Fibroblast of lung (primary cell): ENCODE measurements around the gene KLHL2. TPM values are rescaled to one million over a fixed set of nuclear protein-coding genes. Genes with fewer than 3 reads are reported as not detected.
"Not testable (repeated sequence)": the region's sequence is repeated elsewhere in the genome, so short reads cannot be mapped to it uniquely, and the experiment has no call there.

Source experiments
- DNase-seq, 2 donors: peaks; one replicate each; pipeline versions ENCODE4 v3.0.0 to v3.0.0-alpha.2; 2010; ENCODE audit warnings: low read depth in 2 of 2
- H2AFZ ChIP-seq: 2 replicates; pipeline ENCODE4 v1.5.1; 2012; ENCODE audit warnings: low read length, control low read depth, inconsistent platforms
- H3K27ac ChIP-seq: 2 replicates; pipeline ENCODE4 v1.5.1; 2011; ENCODE audit warnings: low read length, control low read depth; ENCODE audit not compliant: insufficient read depth
- H3K27me3 ChIP-seq: 2 replicates; pipeline ENCODE4 v1.5.1; 2011; ENCODE audit warnings: mild to moderate bottlenecking, low read length; ENCODE audit not compliant: control insufficient read depth, insufficient read depth
- H3K36me3 ChIP-seq: 2 replicates; pipeline ENCODE4 v1.5.1; 2011; ENCODE audit warnings: low read length; ENCODE audit not compliant: control insufficient read depth, insufficient read depth
- H3K4me1 ChIP-seq: 2 replicates; pipeline ENCODE4 v1.5.1; 2011; ENCODE audit warnings: low read length; ENCODE audit not compliant: control insufficient read depth, insufficient read depth; ENCODE audit errors: extremely low read depth
- H3K4me2 ChIP-seq: 2 replicates; pipeline ENCODE4 v1.5.1; 2011; ENCODE audit warnings: low read length, control low read depth; ENCODE audit not compliant: insufficient read depth; ENCODE audit errors: extremely low read depth
- H3K4me3 ChIP-seq, 4 experiments: fragments of 200-600 bp in 1 of 4; sonication (generic) in 1 of 4; replicated peaks in 1 of 4; 2 replicates each; pipeline ENCODE4 v1.5.1; 2011 to 2016; ENCODE audit warnings: low read length in 4 of 4, low read depth in 3 of 4, mild to moderate bottlenecking in 3 of 4, control low read depth in 2 of 4, inconsistent platforms in 1 of 4, mixed read lengths in 1 of 4; ENCODE audit not compliant: insufficient read depth in 1 of 4; ENCODE audit errors: control extremely low read depth in 1 of 4
- H3K79me2 ChIP-seq: 2 replicates; pipeline ENCODE4 v1.5.1; 2012; ENCODE audit warnings: mild to moderate bottlenecking, low read length, inconsistent platforms; ENCODE audit not compliant: control insufficient read depth, insufficient read depth
- H3K9ac ChIP-seq: 2 replicates; pipeline ENCODE4 v1.5.1; 2011; ENCODE audit warnings: mild to moderate bottlenecking, low read length, control low read depth; ENCODE audit not compliant: insufficient read depth
- H3K9me3 ChIP-seq: 2 replicates; pipeline ENCODE4 v1.5.1; 2012; ENCODE audit warnings: low read depth, low read length; ENCODE audit not compliant: control insufficient read depth, insufficient read depth
- H4K20me1 ChIP-seq: 2 replicates; pipeline ENCODE4 v1.5.1; 2011; ENCODE audit warnings: low read length; ENCODE audit not compliant: control insufficient read depth, insufficient read depth; ENCODE audit errors: extremely low read depth
- polyA plus RNA-seq, 2 donors: library from polyadenylated mRNA; depleted of rRNA in 1 of 2; stranded (reverse) in 1 of 2; unstranded in 1 of 2; fragments of >200 nt; gene quantifications; 2 replicates each; pipeline ENCODE4 v1.2.1, GENCODE V29; 2011 to 2012; ENCODE audit warnings: missing spikeins in 1 of 2
- total RNA-seq: library from RNA; depleted of rRNA; stranded (reverse); fragments of >200 nt; gene quantifications from 2 replicates; pipeline ENCODE4 v1.2.1, GENCODE V29; 2014

The KLHL2 gene
- total and polyA plus RNA-seq, 2 donors (not counting 1 experiment from before 2014, with no cell fraction given), result 14.5 to 26.1 TPM

GRCh38 chr4:165262306-165262705 lies 54.9 kb downstream of the KLHL2 start:
- not testable (repeated sequence) for H3K79me2 ChIP-seq, H3K9ac ChIP-seq, H3K4me1 ChIP-seq, DNase-seq, H3K4me3 ChIP-seq, H3K9me3 ChIP-seq, H4K20me1 ChIP-seq, H3K4me2 ChIP-seq, H3K27me3 ChIP-seq, H3K27ac ChIP-seq, H3K36me3 ChIP-seq, H2AFZ ChIP-seq

DNA sequence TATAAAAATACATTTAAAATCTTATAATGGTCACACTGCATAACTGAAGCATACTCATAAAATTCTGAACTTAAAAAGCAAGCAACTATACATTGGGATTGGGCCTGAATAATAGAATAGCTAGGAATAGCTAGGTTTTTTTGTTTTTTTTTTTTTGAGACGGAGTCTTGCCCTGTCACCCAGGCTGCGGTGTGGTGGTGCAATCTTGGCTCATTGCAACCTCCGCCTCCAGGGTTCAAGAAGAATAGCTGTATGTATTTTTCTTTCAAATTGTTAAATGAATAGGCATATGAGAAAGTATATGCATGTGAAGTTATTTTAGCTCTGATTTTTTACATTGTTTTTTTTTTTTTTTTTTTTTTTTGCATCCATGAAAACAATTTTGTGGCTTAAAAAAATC lies 56.1 kb downstream of the KLHL2 start:
- not testable (repeated sequence) for H2AFZ ChIP-seq

GRCh38 chr4:165269931-165270330 lies 62.6 kb downstream of the KLHL2 start:
- H3K4me2 ChIP-seq, H3K4me3 ChIP-seq, H3K4me1 ChIP-seq: not testable (repeated sequence)

More for the DNA sequence above, 56.1 kb downstream of the KLHL2 start:
- H3K9ac ChIP-seq, H3K79me2 ChIP-seq, H3K4me1 ChIP-seq, DNase-seq, H3K4me3 ChIP-seq, H3K36me3 ChIP-seq, H3K27ac ChIP-seq, H3K9me3 ChIP-seq, H3K27me3 ChIP-seq, H4K20me1 ChIP-seq, H3K4me2 ChIP-seq: not testable (repeated sequence)

DNA sequence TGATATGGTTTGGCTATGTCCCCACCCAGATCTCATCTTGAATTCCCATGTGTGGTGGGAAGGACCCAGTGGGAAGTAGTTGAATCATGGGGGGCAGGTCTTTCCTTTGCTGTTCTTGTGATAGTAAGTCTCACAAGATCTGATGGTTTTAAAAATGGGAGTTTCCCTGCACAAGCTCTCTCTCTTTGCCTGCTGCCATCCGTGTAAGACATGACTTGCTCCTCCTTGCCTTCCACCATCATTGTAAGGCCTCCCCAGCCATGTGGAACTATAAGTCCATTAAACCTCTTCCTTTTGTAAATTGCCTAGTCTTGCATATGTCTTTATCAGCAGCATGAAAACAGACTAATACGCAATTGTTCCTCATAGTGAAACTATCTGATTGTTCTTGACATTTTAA lies 66.1 kb downstream of the KLHL2 start:
- H3K9ac ChIP-seq, DNase-seq, H3K27ac ChIP-seq, H3K4me1 ChIP-seq, H3K9me3 ChIP-seq, H3K4me3 ChIP-seq, H3K27me3 ChIP-seq, H3K79me2 ChIP-seq, H3K4me2 ChIP-seq, H2AFZ ChIP-seq, H3K36me3 ChIP-seq, H4K20me1 ChIP-seq: not testable (repeated sequence)

More at GRCh38 chr4:165269931-165270330, 62.6 kb downstream of the KLHL2 start:
- H3K27me3 ChIP-seq, H3K9ac ChIP-seq, H3K79me2 ChIP-seq, H3K9me3 ChIP-seq, H3K27ac ChIP-seq, H2AFZ ChIP-seq, H4K20me1 ChIP-seq, H3K36me3 ChIP-seq: not testable (repeated sequence)
- peak; percentile 20 to 65 for DNase-seq

- H3K27me3 ChIP-seq, H3K36me3 ChIP-seq, H3K4me3 ChIP-seq, H4K20me1 ChIP-seq, H3K79me2 ChIP-seq, H3K9me3 ChIP-seq, H3K27ac ChIP-seq, H3K9ac ChIP-seq, H3K4me2 ChIP-seq, DNase-seq, H3K4me1 ChIP-seq, H2AFZ ChIP-seq: not testable (repeated sequence)
Measured at GRCh38 chr4:165275357-165275756, 68.0 kb downstream of the KLHL2 start.

DNA sequence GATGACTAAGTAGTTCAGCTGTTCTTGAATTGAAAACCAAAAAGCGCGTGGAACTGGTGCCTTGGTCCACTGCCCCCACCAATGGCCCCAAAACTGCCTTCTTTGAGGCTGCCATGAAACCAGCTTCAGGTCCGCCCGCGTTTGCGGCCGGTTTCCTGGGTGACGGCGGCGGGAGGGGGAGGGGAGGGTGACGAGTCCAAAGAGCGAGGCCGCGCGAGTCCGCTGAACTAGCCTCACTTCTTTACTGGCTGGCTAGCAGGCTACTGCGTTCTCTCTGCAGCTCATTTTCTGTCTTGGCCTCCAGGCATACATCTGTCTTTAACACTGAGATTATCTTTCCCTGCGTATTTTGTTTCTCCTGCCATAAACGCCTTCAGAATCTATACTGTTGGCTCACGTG lies 72.2 kb downstream of the KLHL2 start:
- not testable (repeated sequence) for DNase-seq, H3K4me3 ChIP-seq, H3K4me1 ChIP-seq, H2AFZ ChIP-seq, H3K79me2 ChIP-seq, H3K27ac ChIP-seq, H3K4me2 ChIP-seq, H3K9ac ChIP-seq, H3K27me3 ChIP-seq, H4K20me1 ChIP-seq, H3K9me3 ChIP-seq, H3K36me3 ChIP-seq

DNA sequence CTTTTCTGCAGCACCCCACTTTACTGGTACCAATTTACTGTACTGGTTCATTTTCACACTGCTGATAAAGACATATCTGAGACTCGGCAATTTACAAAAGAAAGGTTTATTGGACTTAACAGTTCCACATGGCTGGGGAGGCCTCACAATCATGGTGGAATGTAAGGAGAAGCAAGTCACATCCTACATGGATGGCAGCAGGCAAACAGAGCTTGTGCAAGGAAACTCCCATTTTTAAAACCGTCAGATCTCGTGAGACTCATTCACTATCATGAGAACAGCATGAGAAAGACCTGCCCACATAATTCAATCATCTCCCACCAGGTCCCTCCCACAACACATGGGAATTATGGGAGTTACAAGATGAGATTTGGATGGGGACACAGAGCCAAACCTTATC lies 77.3 kb downstream of the KLHL2 start:
- H3K4me2 ChIP-seq, H3K9me3 ChIP-seq, H2AFZ ChIP-seq, H3K9ac ChIP-seq, H3K27me3 ChIP-seq, DNase-seq, H3K79me2 ChIP-seq, H3K27ac ChIP-seq, H4K20me1 ChIP-seq, H3K4me1 ChIP-seq, H3K4me3 ChIP-seq, H3K36me3 ChIP-seq: not testable (repeated sequence)
